Hematopoietic multipotent progenitor cell treated with erythropoietin and hydrocortisone succinate and interleukin-3 and kit ligand, for 17 days (in vitro differentiated cells): Measurements from ENCODE around the gene PERCC1.
"Not testable (repeated sequence)": the region's sequence is repeated elsewhere in the genome, so short reads cannot be mapped to it uniquely, and the experiment has no call there.

Source experiments
- DNase-seq: peaks from one replicate; pipeline ENCODE4 v3.0.0-alpha.2; 2015; ENCODE audit warnings: low spot score

The PERCC1 gene

GRCh38 chr16:1434644-1435592 lies 4.0 kb downstream of the PERCC1 start:
- no peak for DNase-seq

DNA sequence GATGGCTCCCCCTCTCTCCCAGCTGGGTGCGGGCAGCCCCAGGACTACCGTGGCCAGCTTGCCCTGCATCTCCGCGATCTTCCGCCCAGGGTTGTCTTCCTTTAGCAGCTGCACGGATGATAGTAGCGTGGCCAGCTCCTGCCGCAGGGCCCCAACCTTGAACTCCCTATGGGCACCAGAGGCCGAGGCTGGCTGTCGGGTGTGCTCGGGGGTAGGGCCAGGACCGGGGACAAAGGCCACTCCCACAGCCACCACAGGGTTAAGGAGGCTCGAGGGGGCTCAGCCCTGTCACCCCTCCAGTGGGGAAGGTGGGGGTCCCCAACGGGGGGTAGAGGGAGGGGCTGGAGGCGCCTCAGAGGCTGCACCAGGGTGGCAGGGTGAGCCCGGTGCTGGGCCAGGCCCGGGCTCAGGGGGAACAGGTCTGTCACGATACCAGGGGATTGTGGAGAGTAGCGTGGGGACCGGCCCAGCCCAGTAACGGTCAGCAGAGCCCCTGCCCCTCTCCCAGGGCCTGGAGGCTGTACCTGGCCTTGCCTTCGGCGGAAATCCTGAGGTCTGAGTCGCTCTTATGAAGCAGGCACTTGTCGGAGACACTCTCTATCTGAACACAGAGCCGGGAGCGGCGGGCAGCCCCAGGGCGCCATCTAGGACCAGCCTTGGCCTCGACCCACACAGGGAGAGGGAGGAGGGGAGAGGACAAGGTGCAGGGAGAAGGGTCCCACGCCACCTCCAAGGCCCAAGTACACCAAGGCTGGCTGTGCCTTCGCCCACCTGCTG lies 5.2 kb downstream of the PERCC1 start:
- DNase-seq = no peak

GRCh38 chr16:1436731-1437355 lies 6.0 kb downstream of the PERCC1 start:
- no peak for DNase-seq

GRCh38 chr16:1437606-1438005 lies 6.7 kb downstream of the PERCC1 start:
- DNase-seq = no peak

- DNase-seq = no peak
Observed at GRCh38 chr16:1438229-1439057, 7.6 kb downstream of the PERCC1 start.

GRCh38 chr16:1439058-1439698 lies 8.3 kb downstream of the PERCC1 start:
- DNase-seq = no peak

GRCh38 chr16:1439699-1440074 lies 8.8 kb downstream of the PERCC1 start:
- DNase-seq = not testable (repeated sequence)

- no peak for DNase-seq
Observed at GRCh38 chr16:1441391-1441829, 10.5 kb downstream of the PERCC1 start.

GRCh38 chr16:1442697-1443096 lies 11.8 kb downstream of the PERCC1 start:
- DNase-seq = no peak

DNA sequence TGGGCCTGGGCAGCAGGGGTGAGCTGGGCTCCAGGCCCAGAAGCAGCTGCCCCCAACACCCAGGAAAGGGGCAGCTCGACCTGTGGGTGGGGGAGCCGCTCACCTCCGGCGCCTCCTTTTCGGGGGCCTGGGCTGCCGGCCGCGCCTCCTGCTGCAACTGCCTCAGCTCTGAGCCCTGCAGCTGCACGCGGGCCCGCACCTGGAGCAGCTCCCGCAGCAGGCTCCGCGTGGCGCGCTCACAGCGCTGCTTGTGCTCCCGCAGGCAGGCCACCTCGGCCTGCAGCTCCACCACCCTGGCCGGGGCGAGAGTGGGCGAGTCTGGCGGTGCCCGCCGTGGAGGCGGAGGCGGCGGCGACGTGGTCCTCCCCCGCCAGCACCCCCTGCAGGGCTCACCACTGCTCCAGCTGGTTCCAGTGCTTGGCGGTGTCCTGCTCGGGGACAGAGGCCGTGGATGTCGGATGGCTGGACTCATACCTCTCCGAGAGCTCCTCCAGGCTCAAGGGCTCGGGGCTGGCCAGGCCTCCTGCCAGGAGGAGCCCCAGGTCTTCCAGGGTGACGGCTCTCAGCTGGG lies 12.6 kb downstream of the PERCC1 start:
- DNase-seq = no peak

DNA sequence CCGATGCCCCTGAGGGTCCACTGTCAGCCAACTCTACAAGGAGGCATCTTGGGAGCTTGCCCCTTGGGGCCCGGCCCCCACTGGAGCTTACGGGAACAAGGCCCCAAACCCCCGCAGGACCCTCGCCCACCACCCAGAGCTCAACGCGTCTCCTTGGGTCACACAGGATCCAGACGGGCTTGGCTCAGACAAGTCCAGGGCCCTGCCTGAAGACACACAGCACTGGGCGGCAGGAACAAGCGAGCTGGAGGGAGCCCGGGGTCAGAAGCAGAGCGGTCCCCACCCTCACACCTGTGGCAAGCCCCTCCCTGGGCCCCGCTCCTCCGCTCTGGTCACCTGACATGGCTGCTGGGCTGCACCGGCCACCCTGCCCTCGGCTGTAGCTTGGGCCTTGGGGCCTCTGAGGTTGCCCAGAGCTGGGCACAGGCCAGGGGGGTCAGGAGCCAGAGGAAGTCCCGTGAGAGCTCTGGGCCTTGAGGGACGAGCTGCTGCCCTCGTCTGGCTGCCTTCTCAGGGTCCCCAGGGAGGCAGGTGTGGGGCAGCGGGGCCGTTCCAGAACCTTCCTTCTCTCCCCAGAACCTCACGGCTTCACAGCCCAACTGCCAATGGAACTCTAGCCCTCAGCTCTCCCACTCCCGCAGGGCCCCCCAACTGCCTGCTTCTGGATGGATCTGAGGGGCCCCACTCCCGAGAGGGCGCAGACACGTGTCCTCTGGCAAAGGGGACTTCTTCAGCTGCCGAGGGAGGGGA lies 13.3 kb downstream of the PERCC1 start, which contains the start of gene CCDC154:
Gene CCDC154 (minus strand): TSS at position 577 of the 750 bp plus-strand sequence. CDS start 234 bp downstream, at position 343.
- DNase-seq = no peak

DNA sequence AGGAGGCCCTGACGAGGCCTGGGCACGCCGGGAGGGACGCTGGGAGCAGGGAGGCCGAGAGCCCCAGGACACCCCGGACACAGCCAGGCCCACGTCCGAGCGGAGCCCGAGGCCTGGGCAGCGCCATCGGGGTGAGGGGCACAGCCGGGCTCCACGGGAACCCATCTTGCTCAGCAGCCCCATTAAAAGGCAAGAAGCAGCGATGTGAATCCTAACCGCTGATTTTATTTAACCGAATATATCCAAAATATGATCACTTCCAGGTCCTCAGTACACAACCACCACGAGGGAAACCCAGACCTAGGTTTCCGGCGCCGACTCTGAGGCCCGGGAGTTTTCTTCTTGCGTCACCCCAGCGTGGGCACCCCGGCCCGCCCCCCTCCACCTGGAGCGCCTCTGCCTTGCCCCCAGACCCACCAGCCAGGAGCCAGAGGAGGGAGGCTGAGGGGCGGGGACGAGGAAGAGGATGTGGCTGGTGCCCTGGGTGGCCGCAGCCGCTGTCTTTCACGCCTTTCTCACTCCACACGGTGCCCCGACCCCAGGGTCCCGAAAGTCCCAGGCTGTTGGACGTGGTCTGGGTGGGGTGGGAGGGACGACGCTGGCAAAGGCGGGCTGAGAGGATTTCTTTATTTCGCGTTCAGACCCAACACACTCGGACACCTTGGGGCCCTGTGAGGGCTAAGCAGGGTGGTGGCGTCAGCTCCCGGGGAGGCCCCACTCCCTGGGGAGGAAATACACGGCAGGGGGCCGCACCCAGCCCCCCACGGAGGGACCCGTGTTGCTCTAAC lies 14.0 kb downstream of the PERCC1 start:
- no peak for DNase-seq

DNA sequence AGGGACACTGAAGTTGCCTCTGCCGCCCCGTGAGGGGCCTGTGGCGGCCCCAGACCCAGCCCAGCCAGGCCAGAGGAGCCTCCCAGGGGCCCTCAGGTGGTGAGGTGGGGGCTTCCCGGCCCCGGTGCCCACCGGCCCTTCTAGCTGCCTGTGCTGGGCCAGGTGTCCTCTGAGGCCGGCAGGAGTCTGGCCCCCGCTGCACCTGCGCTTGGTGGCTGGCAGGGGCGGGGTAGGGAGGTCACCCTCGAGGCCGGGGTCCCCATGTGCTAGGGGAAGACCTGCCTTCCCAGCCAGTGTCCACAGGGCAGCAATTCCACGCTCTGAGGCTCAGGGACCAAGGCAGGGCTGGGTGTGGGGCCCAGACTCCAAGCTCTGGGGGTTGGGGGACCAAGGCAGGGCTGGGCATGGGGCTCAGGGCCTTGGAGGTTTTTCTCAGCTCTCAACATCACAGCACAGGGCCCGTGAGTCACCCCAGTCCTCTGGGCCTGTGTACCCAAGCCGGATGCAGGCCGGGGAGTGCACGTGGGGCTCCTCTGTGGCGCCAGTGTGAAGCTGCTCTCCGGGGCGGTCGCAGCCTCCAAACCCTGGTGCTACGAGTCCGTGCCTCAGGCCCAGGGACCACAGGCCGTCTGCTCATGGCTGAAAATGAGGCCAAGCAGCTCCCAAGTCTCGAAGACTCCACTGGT lies 14.8 kb downstream of the PERCC1 start:
- DNase-seq = no peak

- DNase-seq = no peak
Observed at GRCh38 chr16:1446296-1447080, 15.6 kb downstream of the PERCC1 start.

GRCh38 chr16:1447965-1448364 lies 17.1 kb downstream of the PERCC1 start:
- no peak for DNase-seq

GRCh38 chr16:1448536-1449116 lies 17.7 kb downstream of the PERCC1 start:
- DNase-seq = no peak

- DNase-seq = no peak
Observed at GRCh38 chr16:1449201-1449788, 18.4 kb downstream of the PERCC1 start.
